Smooth muscle cell (in vitro differentiated cells): Measurements from ENCODE around the gene SLC39A11. TPM values are rescaled to one million over a fixed set of nuclear protein-coding genes. Genes with fewer than 3 reads are reported as not detected.
"Not testable (repeated sequence)": the region's sequence is repeated elsewhere in the genome, so short reads cannot be mapped to it uniquely, and the experiment has no call there.

Experiments used
- DNase-seq: peaks from one replicate; lab custom pipeline; 2025; ENCODE audit not compliant: unreplicated experiment; lab: John Stamatoyannopoulos, UW
- H2AFZ ChIP-seq: fragments of 200-600 bp; sonication (generic); 2 replicates; pipeline ENCODE4 v1.6.0; 2016; ENCODE audit warnings: antibody characterized with exemption, low read depth, mild to moderate bottlenecking
- H3F3A ChIP-seq: fragments of 200-600 bp; sonication (generic); 2 replicates; pipeline ENCODE4 v1.6.0; 2017; ENCODE audit warnings: antibody characterized with exemption, low read depth
- H3K27ac ChIP-seq: fragments of 200-600 bp; sonication (generic); 2 replicates; pipeline ENCODE4 v1.5.1; 2016; ENCODE audit warnings: low read depth, mild to moderate bottlenecking
- H3K27me3 ChIP-seq: fragments of 200-600 bp; sonication (generic); 2 replicates; pipeline ENCODE4 v1.6.1; 2016; ENCODE audit warnings: low read depth, mild to moderate bottlenecking
- H3K36me3 ChIP-seq: fragments of 200-600 bp; sonication (generic); 2 replicates; pipeline ENCODE4 v1.5.1; 2016; ENCODE audit warnings: low read depth
- H3K4me1 ChIP-seq: fragments of 200-600 bp; sonication (generic); 2 replicates; pipeline ENCODE4 v1.5.1; 2016; ENCODE audit warnings: low read depth
- H3K4me2 ChIP-seq: fragments of 200-600 bp; sonication (generic); 2 replicates; pipeline ENCODE4 v1.6.0; 2016; ENCODE audit warnings: mild to moderate bottlenecking
- H3K4me3 ChIP-seq: fragments of 200-600 bp; sonication (generic); 2 replicates; pipeline ENCODE4 v1.5.1; 2016; ENCODE audit warnings: mild to moderate bottlenecking
- H3K79me2 ChIP-seq: fragments of 200-600 bp; sonication (generic); 2 replicates; pipeline ENCODE4 v1.6.0; 2016; ENCODE audit warnings: low read depth, mild to moderate bottlenecking
- H3K9ac ChIP-seq: fragments of 200-600 bp; sonication (generic); 2 replicates; pipeline ENCODE4 v1.6.0; 2016; ENCODE audit warnings: low read depth
- H3K9me3 ChIP-seq: fragments of 200-600 bp; sonication (generic); replicated peaks from 2 replicates; pipeline ENCODE4 v1.5.1; 2016; ENCODE audit warnings: low read depth
- H4K20me1 ChIP-seq: fragments of 200-600 bp; sonication (generic); 2 replicates; pipeline ENCODE4 v1.6.0; 2016; ENCODE audit warnings: low read depth
- CTCF ChIP-seq: fragments of 200-600 bp; sonication (generic); IDR thresholded peaks from 2 replicates; pipeline ENCODE4 v1.5.1; 2017; ENCODE audit warnings: borderline replicate concordance, mild to moderate bottlenecking, antibody characterized with exemption; ENCODE audit not compliant: insufficient read depth, poor library complexity, severe bottlenecking
- WGBS: methylation state at CpG from one replicate; pipeline ENCODE4 v1.1.7; 2016; ENCODE audit warnings: low lambda C conversion rate; 5-methylcytosine and 5-hydroxymethylcytosine counted together
- polyA plus RNA-seq: library from polyadenylated mRNA; unstranded; fragments of >200 nt; fragmentation: Nextera tagmentation; extraction: Ambion mirVana; gene quantifications from 2 replicates; pipeline ENCODE4 v1.2.1, GENCODE V29; 2016
- total RNA-seq: library from RNA; depleted of rRNA; stranded (reverse); fragments of >200 nt; gene quantifications from 2 replicates; pipeline ENCODE4 v1.2.3, GENCODE V29; 2014

SLC39A11 gene
- total and polyA plus RNA-seq, 2 experiments from 2014 or later: 9.2 to 36.7 TPM

- H4K20me1 ChIP-seq: no peaks in the 10 kb centered on the region
- H3K9ac ChIP-seq: no peak overlapping the region
- no peaks in the 10 kb centered on the region for H3K36me3 ChIP-seq
- H3K4me2 ChIP-seq: no peak overlapping the region
- peaks cover 3% of the 10 kb centered on the region for H3K9me3 ChIP-seq
- H2AFZ ChIP-seq: no peak overlapping the region
- DNase-seq: no peak
- no peak for TF ChIP-seq CTCF
- H3K4me1 ChIP-seq: peaks cover 3% of the 10 kb centered on the region
- H3K27ac ChIP-seq: no peak overlapping the region
- WGBS: 94% methylated on average over 7 of the region's 7 CpGs
- H3K4me3 ChIP-seq: no peak overlapping the region
- no peaks in the 10 kb centered on the region for H3K27me3 ChIP-seq
- no peaks in the 10 kb centered on the region for H3F3A ChIP-seq
- no peaks in the 10 kb centered on the region for H3K79me2 ChIP-seq
Observed at GRCh38 chr17:72713701-72714100, 378.8 kb downstream of the SLC39A11 start.

GRCh38 chr17:72711521-72712310, 380.8 kb downstream of the SLC39A11 start:
- Histone ChIP-seq H3K79me2 (no peaks in the 10 kb centered on the region), H3K4me3 (no peak overlapping the region), H3K36me3 (no peaks in the 10 kb centered on the region), H3K9me3 (peaks cover 3% of the 10 kb centered on the region), H2AFZ (no peak overlapping the region), H3K9ac (no peak overlapping the region), H4K20me1 (no peaks in the 10 kb centered on the region), H3K27ac (no peak overlapping the region), H3K4me1 (peaks cover 3% of the 10 kb centered on the region), H3F3A (no peaks in the 10 kb centered on the region), H3K4me2 (no peak overlapping the region), H3K27me3 (no peaks in the 10 kb centered on the region)
- 92% methylated on average over 3 of the region's 3 CpGs for WGBS
- no peak for DNase-seq
- TF ChIP-seq CTCF: no peak

- DNase-seq: no peak
- TF ChIP-seq CTCF: no peak
- H3K27me3 ChIP-seq: no peaks in the 10 kb centered on the region
- 55% methylated on average over 1 of the region's 1 CpG for WGBS
- H3F3A ChIP-seq: no peaks in the 10 kb centered on the region
- peaks cover 3% of the 10 kb centered on the region for H3K9me3 ChIP-seq
- H2AFZ ChIP-seq: no peak overlapping the region
- no peaks in the 10 kb centered on the region for H4K20me1 ChIP-seq
- H3K79me2 ChIP-seq: no peaks in the 10 kb centered on the region
- H3K4me1 ChIP-seq: no peaks in the 10 kb centered on the region
- H3K4me3 ChIP-seq: no peak overlapping the region
- no peaks in the 10 kb centered on the region for H3K36me3 ChIP-seq
- H3K27ac ChIP-seq: no peak overlapping the region
- H3K4me2 ChIP-seq: no peak overlapping the region
- no peak overlapping the region for H3K9ac ChIP-seq
Observed at GRCh38 chr17:72710834-72711233, 381.7 kb downstream of the SLC39A11 start.

- H3K36me3 ChIP-seq: no peaks in the 10 kb centered on the region
- H3K9ac ChIP-seq: no peak overlapping the region
- H3K27me3 ChIP-seq: no peaks in the 10 kb centered on the region
- H3F3A ChIP-seq: no peaks in the 10 kb centered on the region
- no peaks in the 10 kb centered on the region for H4K20me1 ChIP-seq
- H3K4me1 ChIP-seq: no peaks in the 10 kb centered on the region
- H3K9me3 ChIP-seq: peaks cover 3% of the 10 kb centered on the region
- DNase-seq: no peak
- no peak overlapping the region for H2AFZ ChIP-seq
- no peak for TF ChIP-seq CTCF
- no peak overlapping the region for H3K27ac ChIP-seq
- H3K4me3 ChIP-seq: no peak overlapping the region
- no peaks in the 10 kb centered on the region for H3K79me2 ChIP-seq
- no peak overlapping the region for H3K4me2 ChIP-seq
Observed at GRCh38 chr17:72710202-72710601, 382.3 kb downstream of the SLC39A11 start.

GRCh38 chr17:72708682-72709081, 383.8 kb downstream of the SLC39A11 start:
- WGBS: 87% methylated on average over 8 of the region's 9 CpGs
- H3F3A ChIP-seq, DNase-seq, H3K4me1 ChIP-seq, H4K20me1 ChIP-seq, H3K4me2 ChIP-seq, H3K27ac ChIP-seq, H2AFZ ChIP-seq, H3K9ac ChIP-seq, H3K9me3 ChIP-seq, H3K27me3 ChIP-seq, H3K4me3 ChIP-seq, H3K36me3 ChIP-seq, H3K79me2 ChIP-seq: not testable (repeated sequence)
